GM12878 (cell line): ENCODE measurements around the gene TTC33. TPM values are rescaled to one million over a fixed set of nuclear protein-coding genes. Genes with fewer than 3 reads are reported as not detected.

Experiments used
- ATAC-seq: fragments of 200-7000 bp; cut with Tn5 transposase; 3 replicates; pipeline ENCODE4 v1.9.1; 2020; ENCODE audit warnings: mild to moderate bottlenecking, moderate library complexity
- BruUV-seq: library from RNA; stranded (reverse); fragments of 400-500 nt; replicated peaks from 2 replicates; lab custom pipeline; 2021; lab: Mats Ljungman, UMichigan
- CTCF ChIA-PET: fragments of 300-600 bp; sonication (Branson Sonifier 250); formaldehyde crosslinking; extraction: SDS; loops from one replicate; lab custom pipeline; 2021; ENCODE audit warnings: inconsistent platforms; lab: Yijun Ruan, JAX
- POLR2A ChIA-PET: fragments of 350-600 bp; formaldehyde crosslinking; extraction: SDS; loops from one replicate; lab custom pipeline; 2021; ENCODE audit warnings: inconsistent platforms; lab: Charles Lee
- RAD21 ChIA-PET: fragments of 300-600 bp; sonication (Branson Sonifier 250); formaldehyde crosslinking; loops from one replicate; lab custom pipeline; 2023; ENCODE audit warnings: antibody characterized with exemption; ENCODE audit not compliant: unreplicated experiment; lab: Charles Lee
- SMC1A ChIA-PET: fragments of 300-600 bp; sonication (Branson Sonifier 250); formaldehyde crosslinking; loops from one replicate; lab custom pipeline; 2023; ENCODE audit not compliant: unreplicated experiment, uncharacterized antibody; lab: Charles Lee
- DNase-seq: peaks from one replicate; pipeline ENCODE4 v3.0.0-alpha.2; 2011; ENCODE audit warnings: low read depth, low spot score
- FAIRE-seq: peaks from 3 replicates; lab custom pipeline; 2011; peaks lifted over from hg19 to GRCh38; lab: Jason Lieb, UNC
- H2AFZ ChIP-seq: 2 replicates; pipeline ENCODE4 v1.6.0; 2011; ENCODE audit warnings: low read depth, low read length, control low read depth; ENCODE audit not compliant: control insufficient read depth
- H3K27ac ChIP-seq: 2 replicates; pipeline ENCODE4 v1.5.1; 2011; ENCODE audit warnings: control low read depth; ENCODE audit not compliant: control insufficient read depth, insufficient read depth
- H3K27me3 ChIP-seq, 2 experiments: replicated peaks in 1 of 2; 2 replicates each; pipeline versions ENCODE4 v1.6.0 to v1.6.1; 2011; ENCODE audit warnings: low read length in 1 of 2; ENCODE audit not compliant: control insufficient read depth in 2 of 2, insufficient read depth in 2 of 2
- H3K36me3 ChIP-seq, 2 experiments: 2 replicates each; pipeline ENCODE4 v1.5.1; 2011; ENCODE audit warnings: low read length in 1 of 2; ENCODE audit not compliant: control insufficient read depth in 2 of 2, insufficient read depth in 2 of 2
- H3K4me1 ChIP-seq: 2 replicates; pipeline ENCODE4 v1.6.1; 2011; ENCODE audit warnings: mild to moderate bottlenecking, low read length, moderate library complexity, mixed read lengths; ENCODE audit not compliant: control insufficient read depth, insufficient read depth
- H3K4me2 ChIP-seq: 2 replicates; pipeline ENCODE4 v1.6.0; 2011; ENCODE audit warnings: control low read depth; ENCODE audit not compliant: control insufficient read depth, insufficient read depth
- H3K4me3 ChIP-seq: fragments of 200-600 bp; sonication (generic); 2 replicates; pipeline ENCODE4 v1.5.1; 2016
- H3K79me2 ChIP-seq: 2 replicates; pipeline ENCODE4 v1.6.0; 2011; ENCODE audit warnings: low read length; ENCODE audit not compliant: control insufficient read depth, insufficient read depth
- H3K9ac ChIP-seq: 2 replicates; pipeline ENCODE4 v1.8.0; 2011; ENCODE audit warnings: low read length, control low read depth, mixed read lengths; ENCODE audit not compliant: control insufficient read depth, insufficient read depth
- H3K9me3 ChIP-seq: replicated peaks from 3 replicates; pipeline ENCODE4 v1.5.1; 2011; ENCODE audit warnings: mild to moderate bottlenecking, low read length; ENCODE audit not compliant: control insufficient read depth, insufficient read depth
- H4K20me1 ChIP-seq: 2 replicates; pipeline ENCODE4 v1.6.0; 2011; ENCODE audit not compliant: control insufficient read depth, insufficient read depth
- CEBPZ ChIP-seq: fragments of 150-350 bp; IDR thresholded peaks from 2 replicates; pipeline ENCODE4 v1.6.1; 2016; ENCODE audit warnings: low read depth, low read length
- E2F4 ChIP-seq: IDR thresholded peaks from 2 replicates; pipeline ENCODE4 v1.6.1; 2012; ENCODE audit warnings: low read depth, low read length, improper control_type of control experiment
- NFXL1 ChIP-seq: fragments of 450-650 bp; IDR thresholded peaks from 2 replicates; pipeline ENCODE4 v1.6.1; 2017; ENCODE audit warnings: antibody characterized with exemption, mild to moderate bottlenecking, borderline replicate concordance
- NRF1 ChIP-seq: conservative IDR thresholded peaks from 2 replicates; pipeline ENCODE4 v1.6.1; 2011; ENCODE audit warnings: mild to moderate bottlenecking, low read depth, low read length, improper control_type of control experiment
- PML ChIP-seq: IDR thresholded peaks from 2 replicates; pipeline ENCODE4 v1.6.1; 2012; ENCODE audit warnings: low read length, inconsistent platforms
- RELA ChIP-seq: fragments of 450-650 bp; IDR thresholded peaks from 2 replicates; pipeline ENCODE4 v1.8.0; 2014; ENCODE audit warnings: borderline replicate concordance; ENCODE audit not compliant: partially characterized antibody
- SMARCA5 ChIP-seq: fragments of 450-650 bp; IDR thresholded peaks from 2 replicates; pipeline ENCODE4 v1.6.1; 2017; ENCODE audit warnings: mild to moderate bottlenecking
- SUPT20H ChIP-seq: IDR thresholded peaks from 2 replicates; pipeline ENCODE4 v1.6.1; 2011; ENCODE audit warnings: low read depth, mild to moderate bottlenecking, low read length, moderate library complexity, borderline replicate concordance; ENCODE audit not compliant: control insufficient read depth
- TAF1 ChIP-seq: IDR thresholded peaks from 2 replicates; pipeline ENCODE4 v1.6.1; 2011; ENCODE audit warnings: mild to moderate bottlenecking, low read depth, low read length, borderline replicate concordance
- ZBTB33 ChIP-seq: fragments of 450-650 bp; IDR thresholded peaks from 2 replicates; pipeline ENCODE4 v1.6.1; 2017; ENCODE audit warnings: mild to moderate bottlenecking
- ZBTB40 ChIP-seq: fragments of 450-650 bp; IDR thresholded peaks from 2 replicates; pipeline ENCODE4 v1.6.1; 2016; ENCODE audit warnings: mild to moderate bottlenecking, moderate library complexity, borderline replicate concordance
- ZNF274 ChIP-seq: IDR thresholded peaks from one replicate; pipeline ENCODE4 v1.8.0; 2011; ENCODE audit not compliant: insufficient read length, insufficient read depth
- WGBS: methylation state at CpG from one replicate; pipeline ENCODE4 v1.1.6; 2016; ENCODE audit warnings: low lambda C conversion rate; ENCODE audit not compliant: insufficient replicate concordance, insufficient coverage; ENCODE audit errors: missing lambda C conversion rate; 5-methylcytosine and 5-hydroxymethylcytosine counted together
- in situ Hi-C: fragments of 300-500 bp; cut with MboI; formaldehyde crosslinking; loops from 9 replicates; pipeline ENCODE4 v1.14.3; 2018; ENCODE audit warnings: mixed read lengths
- intact Hi-C: fragments of 100-400 bp; cut with micrococcal nuclease; formaldehyde crosslinking; loops from one replicate; pipeline ENCODE4 v1.14.2; 2022; ENCODE audit not compliant: unreplicated experiment
- polyA plus RNA-seq, 11 experiments: library from polyadenylated mRNA; depleted of rRNA in 4 of 11; unstranded in 6 of 11; stranded (reverse) in 5 of 11; fragments of >200 nt; fragmentation: Nextera tagmentation in 4 of 11; fragmentation: Illumina TruSeq in 1 of 11; extraction: Ambion mirVana in 4 of 11; extraction: Trizol in 1 of 11; gene quantifications; 1 replicate in 1 of 11; 2 replicates in 10 of 11; pipeline versions ENCODE4 v1.2.1 to v1.2.3, GENCODE V29; 2011 to 2016; ENCODE audit warnings: inconsistent platforms in 2 of 11, missing spikeins in 2 of 11, low read depth in 1 of 11
- total RNA-seq, 4 experiments: library from RNA; depleted of rRNA in 3 of 4; stranded (reverse); fragments of >200 nt in 3 of 4; fragmentation: Illumina TruSeq in 1 of 4; extraction: Trizol in 1 of 4; gene quantifications; 2 replicates each; pipeline versions ENCODE4 v1.2.1 to v1.2.3, GENCODE V29; 2013 to 2021

TTC33 gene
- total and polyA plus RNA-seq, 10 of the 15 experiments (the other 5 are each of a cell fraction or from before 2014, with no cell fraction given), result 7.9 to 22.3 (median 14.6) TPM

GRCh38 chr5:40678026-40678425, 77.7 kb downstream of the TTC33 start (continued):
- no peak for TF ChIP-seq CEBPZ
- TF ChIP-seq ZBTB40, result no peak

GRCh38 chr5:40677456-40677855, 78.3 kb downstream of the TTC33 start:
- H2AFZ ChIP-seq, result no peak overlapping the region
- no peak for FAIRE-seq
- RAD21 ChIA-PET, result interaction anchor here (1.4 kb wide), 1 partner anchor 8 kb away, joined by 4 read pairs; no protein-coding TSS in a partner anchor
- in situ Hi-C loops (loop anchor here (25.0 kb wide), 1 partner anchor 1090 kb away; no protein-coding TSS in a partner anchor), intact Hi-C loops (no loop called here)
- no TSS peak for BruUV-seq
- H3K36me3 ChIP-seq, result no peaks in the 10 kb centered on the region
- peaks cover 5 to 19% of the 10 kb centered on the region in 2 experiments; a peak in 3 of 4 replicates for H3K27me3 ChIP-seq
- no peaks in the 10 kb centered on the region for H3K9me3 ChIP-seq
- peaks cover under 1% of the 10 kb centered on the region; the same call in 1 of the 2 replicates for H4K20me1 ChIP-seq
- no peak overlapping the region for H3K9ac ChIP-seq
- CTCF ChIA-PET, result interaction anchor here (0.7 to 0.8 kb wide), 2 partner anchors 8 to 728 kb away, joined by 3 read pairs; no protein-coding TSS in a partner anchor
- no peak overlapping the region for H3K27ac ChIP-seq
- POLR2A ChIA-PET, result no interaction called here
- no peak overlapping the region for H3K4me3 ChIP-seq
- DNase-seq, result no peak
- SMC1A ChIA-PET, result interaction anchor here (0.7 to 2.2 kb wide), 11 partner anchors 9 to 302 kb away, joined by 3 to 13 read pairs (median 3); no protein-coding TSS in a partner anchor
- WGBS, result 60% methylated on average over 2 of the region's 2 CpGs
- H3K4me1 ChIP-seq, result peaks cover 8% of the 10 kb centered on the region
- ATAC-seq, result no peak
- no peaks in the 10 kb centered on the region; the same call in 1 of the 2 replicates for H3K79me2 ChIP-seq
- no peak overlapping the region for H3K4me2 ChIP-seq
- no peak for TF ChIP-seq ZNF274
- no peak for TF ChIP-seq RELA
- TF ChIP-seq ZBTB33, result no peak
- TF ChIP-seq E2F4, result no peak
- TF ChIP-seq TAF1, result no peak
- no peak for TF ChIP-seq NFXL1
- TF ChIP-seq SMARCA5, result no peak
- TF ChIP-seq PML, result no peak
- TF ChIP-seq SUPT20H, result no peak
- no peak for TF ChIP-seq NRF1
